ENCODE results near the gene TSPAN15. TPM values are rescaled to one million over a fixed set of nuclear protein-coding genes. Genes with fewer than 3 reads are reported as not detected.
"Not testable (repeated sequence)": the region's sequence is repeated elsewhere in the genome, so short reads cannot be mapped to it uniquely, and the experiment has no call there.

Gene TSPAN15
- total RNA-seq, 1 donor from 2014 or later = 63.0 TPM

DNA sequence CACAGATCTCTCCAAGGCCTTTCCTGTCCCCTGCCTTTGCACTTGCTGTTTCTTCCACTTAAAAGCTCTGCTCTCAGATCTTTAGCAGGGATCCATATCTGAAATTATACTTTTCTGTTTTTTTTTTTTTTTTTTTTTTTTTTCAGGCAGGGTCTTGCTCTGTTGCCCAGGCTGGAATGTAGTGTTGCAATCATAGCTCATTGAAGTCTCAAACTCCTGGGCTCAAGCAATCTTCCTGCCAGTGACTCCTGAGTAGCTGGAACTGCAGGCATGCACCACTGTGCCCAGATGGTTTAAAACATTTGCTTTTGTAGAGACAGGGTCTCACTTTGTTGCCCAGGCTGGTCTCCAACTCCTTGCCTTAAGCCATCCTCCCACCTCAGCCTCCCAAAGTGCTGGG lies 5.0 kb upstream of the TSPAN15 start:
- peak; percentile 80 for DNase-seq (ENCODE audit: low read depth)

- DNase-seq (ENCODE audit: low read depth) = peak; percentile 99
These were observed 4.6 kb upstream of the TSPAN15 start for GRCh38 chr10:69446650-69447151.

DNA sequence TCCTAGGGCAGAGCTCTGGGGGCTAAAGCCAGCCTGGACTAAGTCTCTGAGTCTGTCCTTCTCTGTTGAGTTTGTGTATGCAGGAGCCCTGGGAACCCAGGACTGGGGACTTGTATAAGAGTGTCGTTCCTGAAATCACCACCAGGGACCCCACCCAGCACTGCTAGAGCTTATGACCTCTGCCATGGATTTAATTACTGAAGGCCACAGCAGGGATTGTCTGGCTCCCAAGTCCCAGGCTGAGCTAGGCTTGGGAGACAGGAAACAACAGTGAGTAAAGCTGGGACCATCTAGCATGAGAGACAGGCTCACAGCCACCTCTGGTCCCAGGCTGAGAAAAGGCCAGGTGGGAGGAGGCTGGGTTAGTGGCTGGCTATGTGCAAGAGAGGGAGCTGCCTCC lies 1.4 kb upstream of the TSPAN15 start:
- peak; percentile 82 for DNase-seq (ENCODE audit: low read depth)

- DNase-seq (ENCODE audit: low read depth) = not testable (repeated sequence)
These were observed 870 bp upstream of the TSPAN15 start for GRCh38 chr10:69450395-69450794.

DNA sequence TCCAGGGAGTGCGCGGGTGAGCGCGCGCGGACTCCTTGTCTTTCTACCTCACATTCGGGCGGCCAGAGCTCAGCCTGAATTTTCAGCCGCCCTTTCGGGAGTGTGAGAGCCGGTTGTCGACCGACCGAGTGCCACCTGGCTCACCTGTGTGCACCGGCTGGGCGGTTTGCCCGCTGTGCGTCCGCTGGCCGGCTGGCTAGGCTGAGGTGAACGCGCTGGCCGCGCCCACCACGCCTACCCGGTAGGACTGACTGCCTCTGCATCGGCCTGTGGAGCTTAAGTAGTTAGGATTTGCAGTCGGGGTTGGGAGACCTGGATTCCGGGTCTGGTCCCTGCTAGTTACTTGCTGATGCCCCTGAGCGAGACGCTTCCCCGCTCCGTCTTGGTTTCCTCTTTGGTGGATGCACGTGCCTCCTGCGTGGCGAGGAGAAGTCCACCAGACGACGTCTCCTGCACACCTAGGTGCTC lies 553 bp downstream of the TSPAN15 start:
- DNase-seq (ENCODE audit: low read depth) = no peak

- no peak for DNase-seq (ENCODE audit: low read depth)
These were observed 1.6 kb downstream of the TSPAN15 start for GRCh38 chr10:69452676-69453415.

DNA sequence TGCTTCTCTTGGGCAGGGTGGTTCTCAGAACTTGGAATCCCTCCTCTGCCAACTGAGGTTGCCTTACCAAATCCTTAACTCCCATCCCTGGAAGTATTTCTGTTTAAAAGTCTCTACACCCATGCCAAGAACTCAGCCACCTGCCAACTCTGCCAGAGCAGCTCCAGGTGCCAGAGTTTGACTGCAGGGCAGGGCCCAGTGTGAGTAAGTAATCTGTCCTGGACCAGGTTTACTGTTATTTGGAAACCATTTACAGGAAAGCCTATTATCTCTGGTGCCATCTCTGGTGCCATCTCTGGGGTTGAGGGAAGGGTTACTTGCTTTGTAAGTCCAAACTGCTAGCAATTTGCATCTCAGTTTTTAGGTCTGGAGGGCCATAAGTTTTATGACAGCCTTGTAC lies 2.5 kb downstream of the TSPAN15 start:
- no peak for DNase-seq (ENCODE audit: low read depth)

- no peak for DNase-seq (ENCODE audit: low read depth)
These were observed 3.9 kb downstream of the TSPAN15 start for GRCh38 chr10:69455006-69455763.

- no peak for DNase-seq (ENCODE audit: low read depth)
These were observed 5.8 kb downstream of the TSPAN15 start for GRCh38 chr10:69456880-69457693.

GRCh38 chr10:69457771-69458237 lies 6.5 kb downstream of the TSPAN15 start:
- no peak for DNase-seq (ENCODE audit: low read depth)

- DNase-seq (ENCODE audit: low read depth) = peak; percentile 54
These were observed 7.3 kb downstream of the TSPAN15 start for GRCh38 chr10:69458430-69459100.

- DNase-seq (ENCODE audit: low read depth) = no peak
These were observed 8.0 kb downstream of the TSPAN15 start for GRCh38 chr10:69459101-69459790.

DNA sequence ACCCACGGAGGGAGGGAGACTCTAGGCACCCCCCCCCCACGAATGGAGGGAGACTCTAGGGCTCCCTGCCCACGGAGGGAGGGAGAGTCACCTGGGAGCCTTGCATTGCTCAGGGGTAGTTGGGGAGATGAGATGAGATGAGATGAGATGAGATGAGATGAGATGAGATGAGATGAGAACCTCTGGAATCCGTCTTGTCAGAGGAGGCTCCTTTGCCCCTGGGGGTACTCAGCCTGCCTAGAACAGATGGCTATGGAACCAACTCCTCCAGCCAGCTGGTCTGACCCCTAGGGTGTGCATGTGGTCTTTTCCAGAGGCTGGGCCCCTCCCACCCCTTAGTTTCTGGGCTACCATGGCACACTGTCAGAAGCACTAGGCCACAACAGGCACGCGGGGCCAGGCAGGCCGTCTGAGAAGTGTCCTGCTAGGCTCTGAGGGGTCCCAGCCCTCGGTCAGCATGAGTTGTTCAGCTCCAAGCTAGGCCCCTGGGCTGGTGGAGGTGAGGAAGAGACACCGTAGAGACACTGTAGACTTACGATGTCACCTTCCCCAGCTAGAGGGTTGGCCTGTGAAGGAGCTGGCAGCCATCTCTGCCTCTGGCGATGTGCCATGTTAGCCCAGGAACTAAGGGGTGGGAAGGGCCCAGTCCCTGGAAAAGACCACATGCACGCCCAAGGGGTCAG lies 8.8 kb downstream of the TSPAN15 start:
- no peak for DNase-seq (ENCODE audit: low read depth)

DNA sequence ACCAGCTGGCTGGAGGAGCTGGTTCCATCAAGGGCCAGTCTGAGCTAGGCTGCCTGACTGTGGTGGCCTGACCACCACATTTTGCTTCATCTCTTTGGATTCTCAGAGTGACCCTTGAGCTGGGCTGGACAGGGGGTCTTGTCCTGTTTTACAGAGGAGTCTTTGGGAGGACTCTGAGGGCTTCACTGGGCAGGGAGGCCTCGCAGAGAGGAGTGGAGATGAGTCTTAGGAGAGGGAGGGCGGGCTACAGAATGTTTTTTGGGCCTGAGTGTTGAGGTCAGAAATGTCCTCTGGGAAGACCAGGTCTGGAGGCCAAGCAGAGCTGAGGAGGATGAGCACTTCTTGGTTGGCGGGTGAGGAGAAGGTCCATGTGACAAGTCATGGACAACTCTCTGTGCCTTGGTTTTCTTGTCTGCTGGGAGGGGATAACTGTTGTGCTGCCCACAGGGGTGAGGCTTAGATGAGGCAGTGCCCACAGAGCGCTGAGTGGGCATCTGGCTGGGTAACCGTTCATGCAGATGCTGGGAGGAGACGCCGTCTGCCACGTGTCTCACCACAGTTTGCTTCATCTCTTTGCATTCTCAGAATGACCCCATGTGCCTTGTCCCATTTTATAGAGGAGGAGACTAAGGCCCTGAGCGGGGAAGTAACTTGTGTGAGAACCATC lies 9.4 kb downstream of the TSPAN15 start:
- DNase-seq (ENCODE audit: low read depth) = no peak

- DNase-seq (ENCODE audit: low read depth) = peak; percentile 75
These were observed 10.2 kb downstream of the TSPAN15 start for GRCh38 chr10:69461243-69462025.

GRCh38 chr10:69463886-69464285 lies 12.6 kb downstream of the TSPAN15 start:
- no peak for DNase-seq (ENCODE audit: low read depth)

DNA sequence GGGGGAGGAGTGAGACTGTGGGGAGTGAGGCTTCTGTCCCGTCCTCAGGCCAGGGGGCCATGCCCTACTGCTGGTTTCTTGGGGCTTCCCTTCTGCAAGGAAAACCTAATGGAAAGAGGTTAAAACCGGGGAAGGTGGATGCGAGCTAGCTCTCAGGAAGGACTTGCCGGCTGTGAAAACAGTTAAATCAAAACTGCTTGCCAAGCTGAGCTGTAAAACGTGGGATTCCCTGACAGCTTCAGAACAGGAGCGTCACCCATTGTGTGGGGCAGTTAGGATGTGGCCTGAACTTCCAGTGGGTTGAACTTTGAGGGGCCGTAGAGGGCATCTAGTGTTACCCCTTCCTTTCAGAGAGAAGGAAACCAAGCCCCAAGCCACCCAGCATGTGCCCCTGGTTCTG lies 13.1 kb downstream of the TSPAN15 start:
- no peak for DNase-seq (ENCODE audit: low read depth)

GRCh38 chr10:69464801-69465401 lies 13.6 kb downstream of the TSPAN15 start:
- no peak for DNase-seq (ENCODE audit: low read depth)

Measured in renal cortical epithelial cell (primary cell).